Head of caudate nucleus (tissue), 42 donors: ENCODE results near the gene PFKFB1.

ENCODE experiments used
- DNase-seq, 42 donors: peaks; one replicate each; pipeline versions ENCODE4 v3.0.0 to v3.0.0-alpha.2; 2020 to 2021; ENCODE audit warnings: mixed read lengths in 7 of 42
- intact Hi-C: fragments of 100-400 bp; cut with DNase I; formaldehyde crosslinking; loops from one replicate; pipeline ENCODE4 v1.15.0; 2022

The PFKFB1 gene

DNA sequence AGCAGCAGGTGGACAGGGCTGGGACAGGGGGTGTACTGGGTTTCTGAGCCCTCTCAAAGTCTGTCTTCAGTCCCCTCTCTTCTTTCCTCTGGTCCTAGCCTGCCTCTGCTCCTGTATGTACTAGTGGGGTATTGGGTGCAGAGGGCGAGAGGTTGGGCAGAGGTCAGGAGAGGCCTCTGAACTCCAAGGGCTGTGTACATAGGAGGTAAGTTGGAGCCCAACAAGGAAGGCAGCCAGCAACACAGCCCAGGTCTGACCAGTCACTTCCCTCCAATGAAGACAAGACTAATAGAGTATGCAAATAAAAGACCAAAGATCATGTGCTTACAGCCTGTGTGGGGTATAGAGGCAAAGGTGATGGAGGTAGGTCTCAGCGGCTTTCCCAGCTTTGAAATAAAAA is at the start of gene PFKFB1:
TSS of gene PFKFB1 (minus strand) at position 90 of the 400 bp plus-strand sequence. CDS start 181 bp downstream, outside the sequence.
- intact Hi-C loops = no loop called here
- no peak for DNase-seq

DNA sequence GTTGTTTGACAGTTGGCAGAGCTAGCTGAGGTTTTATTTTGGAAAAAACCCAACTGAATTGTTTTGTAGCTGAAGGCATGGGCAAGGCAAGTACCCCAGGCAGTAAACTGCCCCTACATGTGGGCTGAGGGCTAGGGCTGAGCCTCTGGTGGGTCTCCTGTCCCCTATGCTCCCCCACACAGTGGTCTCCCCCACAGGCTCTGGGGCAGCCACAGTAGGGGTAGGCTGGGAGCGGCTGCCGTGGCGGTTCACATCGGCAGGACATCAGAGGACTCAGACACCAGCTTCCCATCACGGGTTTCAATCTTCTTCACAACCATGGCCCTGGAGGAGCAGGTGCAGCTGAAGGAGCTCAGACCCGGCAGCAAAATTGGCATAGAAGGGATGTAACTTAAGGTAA is 47.5 kb upstream of the PFKFB1 start:
- intact Hi-C loops = no loop called here
- no peak for DNase-seq

DNA sequence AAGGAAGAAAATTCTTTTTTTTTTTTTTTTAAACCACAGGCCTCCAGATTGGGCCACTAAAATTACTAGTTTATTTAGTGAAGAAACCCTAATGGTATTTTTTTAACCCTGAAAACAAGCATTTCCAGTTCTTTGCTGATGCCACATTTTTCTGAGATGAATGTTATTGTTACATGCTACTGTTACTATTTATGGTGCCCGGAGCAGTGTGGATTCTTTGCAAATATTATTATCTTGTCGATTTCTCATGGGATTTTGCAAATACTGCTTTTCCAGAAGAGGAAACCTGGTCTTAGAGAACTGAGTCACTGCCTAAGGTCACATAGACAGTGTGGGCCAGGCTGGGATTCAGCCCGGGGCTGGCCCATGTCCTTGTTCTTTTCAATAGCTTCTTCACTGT is 45.5 kb upstream of the PFKFB1 start:
- no peak for DNase-seq
- intact Hi-C loops = no loop called here

DNA sequence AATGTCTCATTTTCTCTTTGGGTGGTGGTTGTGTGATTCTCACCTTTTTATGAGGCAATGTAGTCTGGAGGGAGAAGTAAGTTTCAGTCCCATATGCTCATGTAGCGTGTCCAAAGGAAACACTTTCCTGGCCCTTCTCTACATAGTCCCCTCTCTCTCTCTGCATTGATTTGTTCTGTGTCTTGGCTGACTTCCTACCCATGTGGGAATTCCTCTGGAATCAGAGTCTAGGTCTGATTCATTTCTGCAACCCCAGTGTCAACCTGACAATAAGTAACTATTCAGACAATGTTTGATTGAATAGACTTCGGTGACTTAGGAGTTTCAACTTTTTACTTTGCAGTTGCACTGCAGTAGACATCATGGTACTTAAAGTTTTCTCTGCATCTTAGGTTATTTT is 39.4 kb upstream of the PFKFB1 start:
- DNase-seq = no peak
- intact Hi-C loops = no loop called here

DNA sequence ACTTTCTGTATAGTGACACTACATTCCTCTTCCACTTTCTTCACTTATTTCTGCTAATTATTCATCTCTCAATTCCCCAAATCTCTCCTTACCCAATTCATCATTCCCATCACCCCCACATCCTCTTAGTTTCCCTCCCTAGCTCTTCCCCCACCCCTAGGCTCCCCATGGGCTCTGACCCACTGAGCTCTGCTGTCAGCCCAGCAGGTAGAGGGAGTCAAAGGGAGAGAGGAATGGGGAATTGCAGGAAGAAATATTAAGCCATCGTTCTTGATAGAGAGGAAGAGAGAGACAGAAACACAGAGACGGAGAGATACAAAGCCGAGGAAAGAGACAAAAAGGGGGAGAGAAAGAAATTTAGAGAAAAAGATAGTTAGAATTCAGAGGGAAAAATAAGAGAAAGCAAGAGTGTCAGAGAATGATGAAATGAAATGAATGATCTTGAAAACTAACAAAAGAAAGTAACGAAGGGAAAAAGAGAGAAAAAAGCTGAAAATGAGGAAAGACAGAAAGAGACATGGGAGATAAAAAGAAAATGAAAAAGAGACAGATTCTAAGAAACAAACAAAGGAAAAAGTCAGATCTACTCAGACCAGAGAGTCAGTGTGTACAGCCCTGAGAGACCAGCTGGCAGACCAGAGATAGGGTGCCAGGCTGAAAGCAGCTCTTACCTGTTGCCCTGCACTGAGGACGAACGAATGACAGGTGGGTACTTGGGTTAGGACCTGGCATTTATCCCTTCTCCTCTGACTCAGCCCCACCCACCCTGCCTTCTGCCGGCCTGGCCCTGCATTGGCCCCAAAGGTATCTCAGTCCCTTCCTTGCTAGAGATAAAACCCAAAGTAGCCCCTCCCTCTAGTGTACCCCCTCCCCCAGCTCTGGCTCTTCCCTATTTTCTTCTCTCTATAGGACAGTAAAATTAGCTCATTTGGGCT is 36.5 kb upstream of the PFKFB1 start, which contains the start of gene ALAS2:
TSS of gene ALAS2 (minus strand) at position 707 of the 935 bp plus-strand sequence. CDS start 4,977 bp downstream, outside the sequence.
- intact Hi-C loops = no loop called here
- no peak for DNase-seq

DNA sequence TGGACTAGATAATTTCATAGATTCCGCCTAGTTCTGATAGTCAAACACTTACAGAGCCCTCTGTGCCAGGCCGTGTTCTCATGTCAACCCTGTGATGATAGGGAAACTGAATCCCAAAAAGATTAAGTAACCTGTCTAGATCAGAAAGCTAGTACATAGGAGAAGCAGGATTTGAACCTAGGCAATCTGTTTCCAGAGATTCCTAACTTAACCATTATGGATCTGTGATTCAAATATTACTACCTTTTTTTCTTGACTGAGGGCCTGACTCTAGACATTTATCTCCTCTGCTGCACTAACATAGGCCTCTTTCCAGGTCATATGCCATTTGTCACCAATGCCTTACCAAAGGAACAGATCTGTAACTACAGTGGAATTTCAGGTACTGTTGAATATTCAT is 35.3 kb upstream of the PFKFB1 start:
- DNase-seq = no peak
- intact Hi-C loops = no loop called here

DNA sequence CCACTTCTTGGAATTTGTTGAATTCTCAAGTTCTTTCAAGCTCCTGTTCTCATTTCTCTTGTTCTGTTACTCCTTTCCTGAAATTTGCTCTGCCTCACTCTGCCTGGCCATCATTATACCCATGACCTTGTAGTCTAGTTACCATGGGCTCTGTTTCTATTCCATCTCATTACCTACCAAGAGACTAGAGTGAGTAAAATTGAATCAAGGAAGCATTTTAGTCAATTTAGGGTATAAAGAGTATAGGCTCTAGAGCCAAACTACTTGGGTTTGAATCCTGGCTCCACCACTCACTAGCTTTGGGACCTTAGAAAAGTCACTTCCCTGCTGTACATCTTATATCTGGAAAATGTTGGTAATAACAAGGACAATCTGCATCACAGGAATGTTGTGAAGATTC is 34.6 kb upstream of the PFKFB1 start:
- intact Hi-C loops = no loop called here
- no peak for DNase-seq

DNA sequence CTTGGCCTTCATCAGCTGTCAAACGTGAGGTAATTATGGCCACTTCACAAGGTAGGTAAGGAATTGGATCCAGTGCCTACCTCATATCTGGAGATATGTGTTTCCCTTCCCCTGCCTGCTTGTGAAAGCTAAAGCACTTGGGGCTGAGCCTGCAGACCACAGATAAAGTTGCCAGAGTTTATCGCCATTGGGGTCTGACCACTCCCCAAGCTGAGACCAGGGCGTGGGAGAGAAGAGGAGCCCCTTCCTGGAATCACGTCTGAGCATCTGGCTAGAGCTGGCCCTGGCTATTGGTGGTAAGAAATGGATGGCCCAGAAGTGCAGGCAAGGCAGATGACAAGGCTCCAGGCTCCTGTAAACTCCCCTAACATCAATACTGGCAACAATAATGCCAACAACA is 34.1 kb upstream of the PFKFB1 start:
- DNase-seq = no peak
- intact Hi-C loops = no loop called here

DNA sequence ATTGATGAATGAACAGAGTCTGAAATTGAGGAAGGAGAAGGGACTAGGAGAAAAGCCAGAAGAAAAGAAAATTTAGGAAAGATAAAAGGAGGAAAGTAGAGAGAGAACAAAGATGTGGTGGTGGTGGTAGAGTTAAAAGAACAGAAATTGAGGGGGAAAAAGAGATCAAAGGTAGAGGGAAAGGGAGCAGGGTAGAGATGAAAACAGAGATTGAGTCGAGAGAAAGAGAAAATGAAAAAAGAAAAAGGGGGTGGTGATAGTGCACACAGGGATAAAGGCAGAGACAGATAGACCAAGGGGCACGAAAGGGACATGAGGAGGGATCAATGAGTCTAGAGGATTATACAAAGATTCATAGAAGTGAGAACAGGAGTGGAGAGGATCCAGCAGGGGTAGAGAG is 32.9 kb upstream of the PFKFB1 start:
- intact Hi-C loops = no loop called here
- DNase-seq = no peak

DNA sequence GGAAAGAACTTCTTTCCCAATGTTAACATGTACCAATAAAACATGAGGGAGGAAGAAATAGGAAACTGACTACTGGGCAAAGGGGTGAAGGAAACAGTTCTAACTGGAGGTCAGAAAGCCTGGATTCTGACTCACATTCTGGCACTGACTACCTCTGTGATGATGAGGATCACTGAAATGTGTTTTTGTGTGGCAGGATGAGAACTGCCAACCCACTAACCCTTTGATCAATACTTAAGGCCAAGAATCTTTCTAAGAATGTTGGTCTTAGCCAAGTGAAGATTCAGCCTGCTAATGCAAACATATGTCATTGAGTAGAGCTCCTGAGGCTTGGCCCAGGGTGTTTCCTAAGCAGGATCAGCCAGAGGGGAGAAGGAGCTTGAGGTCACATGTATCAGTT is 32.2 kb upstream of the PFKFB1 start:
- intact Hi-C loops = no loop called here
- DNase-seq = no peak

DNA sequence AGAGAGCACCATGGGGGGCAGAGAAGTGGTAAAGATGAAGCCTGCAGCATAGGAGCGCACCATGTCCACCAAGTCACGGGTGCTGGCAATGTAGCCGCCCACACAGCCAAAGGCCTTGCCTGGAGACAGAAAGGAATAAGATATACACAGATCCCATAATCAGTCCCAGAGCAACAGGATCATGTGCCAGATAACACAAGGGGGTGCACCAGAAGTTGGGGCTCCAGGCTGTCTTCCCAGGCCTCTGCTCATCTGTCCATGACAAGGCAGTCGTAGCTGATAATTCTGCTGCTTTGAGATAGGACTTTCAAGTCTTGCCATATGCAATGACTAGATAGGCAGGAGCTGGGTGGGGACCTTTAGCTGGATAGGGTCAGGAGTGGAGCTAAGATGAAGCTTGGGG is 20.9 kb upstream of the PFKFB1 start:
- intact Hi-C loops = no loop called here
- DNase-seq = no peak

DNA sequence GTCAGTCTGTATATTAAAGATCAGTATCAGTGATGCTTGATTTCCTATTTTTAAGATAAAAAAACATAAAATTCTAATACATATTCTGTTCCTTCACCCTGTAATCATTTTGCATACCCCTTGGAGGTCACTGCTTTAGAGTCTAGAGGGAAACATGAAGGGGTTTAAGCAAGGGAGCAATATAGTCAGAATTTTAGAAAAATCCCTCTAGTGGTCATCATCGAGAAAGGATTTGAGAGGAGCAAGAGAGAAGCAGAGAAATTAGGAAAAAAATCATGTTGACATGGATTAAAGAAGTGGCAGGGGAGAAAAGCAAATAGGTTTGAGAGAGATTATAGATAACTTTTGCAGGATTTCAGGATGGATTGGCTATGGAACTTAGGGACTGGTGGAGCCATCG is 17.3 kb upstream of the PFKFB1 start:
- intact Hi-C loops = no loop called here
- no peak for DNase-seq

DNA sequence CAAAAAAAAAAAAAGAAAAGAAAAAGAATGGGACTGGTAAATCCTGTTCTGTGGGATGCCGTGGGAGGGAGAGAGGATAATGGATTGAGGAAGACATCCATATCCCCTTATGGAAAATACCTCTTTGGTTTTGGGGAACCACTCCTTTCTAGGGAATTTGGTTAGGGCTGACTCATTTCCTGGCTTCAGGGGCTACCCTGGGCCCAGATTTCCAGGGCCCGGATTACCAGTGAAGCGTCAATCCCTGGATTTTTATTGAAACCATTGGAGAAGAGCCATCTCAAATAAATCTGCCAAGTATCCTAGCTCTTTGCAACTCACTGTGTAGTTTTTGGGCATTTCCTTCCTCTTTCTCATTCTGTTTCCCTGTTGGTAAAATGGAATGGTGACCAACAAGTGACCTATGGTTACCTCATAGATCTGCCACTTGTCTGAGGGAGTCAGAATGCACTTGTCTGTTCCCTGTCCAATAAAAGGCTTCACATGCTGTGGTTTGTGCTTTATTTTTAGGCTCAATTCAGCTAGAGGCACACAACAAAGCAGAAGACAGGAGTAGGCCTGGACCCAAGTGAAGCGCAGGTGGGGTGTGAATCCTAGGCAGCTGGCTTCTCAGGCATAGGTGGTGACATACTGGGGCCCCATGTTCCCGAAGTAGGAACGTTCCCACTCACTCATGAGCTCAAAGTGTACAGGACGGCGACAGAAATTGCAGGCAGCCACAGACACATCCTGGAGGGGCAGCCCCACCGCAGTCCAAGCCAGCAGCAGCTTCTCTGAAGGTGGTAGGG is 14.8 kb upstream of the PFKFB1 start:
- intact Hi-C loops = loop anchor here (10.0 kb wide), 1 partner anchor 474 kb away; the partner anchor contains the start of gene GNL3L
- peak in 1 of 42 donors; percentile 3 for DNase-seq

DNA sequence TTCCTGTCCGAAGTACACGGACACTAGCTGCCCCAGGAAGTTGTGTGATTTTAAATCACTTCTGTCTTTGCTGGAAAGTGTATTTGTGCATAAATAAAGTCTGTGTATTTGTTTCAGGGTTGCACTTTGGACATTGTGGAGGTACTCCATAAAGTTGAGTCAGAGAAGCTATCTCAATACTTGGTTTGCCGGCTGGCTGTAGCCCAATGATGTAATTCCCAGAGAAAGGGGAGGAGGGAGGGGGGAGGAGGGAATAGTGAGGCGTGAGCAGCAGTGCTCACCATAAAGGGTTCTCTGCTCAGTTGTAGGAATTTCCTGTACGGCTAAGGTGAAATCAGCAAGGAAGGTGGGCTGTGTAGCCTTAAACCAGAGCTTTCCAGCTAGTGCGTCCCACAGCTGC is 13.7 kb upstream of the PFKFB1 start:
- DNase-seq = no peak
- intact Hi-C loops = loop anchor here (10.0 kb wide), 1 partner anchor 473 kb away; the partner anchor contains the start of gene GNL3L

DNA sequence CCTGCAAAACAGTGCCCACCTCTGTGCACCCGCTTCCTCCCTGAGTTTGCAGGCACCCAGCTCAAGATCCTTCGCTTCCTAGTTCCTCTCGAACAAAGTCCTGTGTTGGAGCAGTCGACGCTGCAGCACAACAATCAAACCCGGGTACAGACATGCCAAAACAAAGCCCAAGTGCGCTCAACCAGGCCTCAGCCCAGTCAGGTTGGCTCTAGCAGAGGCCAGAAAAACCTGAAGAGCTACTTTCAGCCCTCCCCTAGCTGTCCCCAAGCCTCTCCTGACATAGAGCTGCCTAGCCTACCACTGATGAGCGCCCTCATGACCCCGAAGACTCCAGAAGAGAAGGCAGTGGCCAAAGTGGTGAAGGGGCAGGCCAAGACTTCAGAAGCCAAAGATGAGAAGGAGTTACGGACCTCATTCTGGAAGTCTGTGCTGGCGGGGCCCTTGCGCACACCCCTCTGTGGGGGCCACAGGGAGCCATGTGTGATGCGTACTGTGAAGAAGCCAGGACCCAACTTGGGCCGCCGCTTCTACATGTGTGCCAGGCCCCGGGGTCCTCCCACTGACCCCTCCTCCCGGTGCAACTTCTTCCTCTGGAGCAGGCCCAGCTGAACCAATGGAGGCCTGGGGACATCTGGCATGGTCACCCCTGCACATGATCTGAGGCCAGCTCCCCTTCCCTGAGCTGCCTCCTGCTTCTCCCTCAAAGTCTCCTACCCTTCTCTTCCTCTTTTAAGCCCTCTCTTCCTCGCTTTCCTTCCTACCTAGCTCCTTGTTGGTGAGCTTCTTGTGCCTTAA is 13.0 kb upstream of the PFKFB1 start:
- DNase-seq = peak in 1 of 42 donors; percentile 4
- intact Hi-C loops = loop anchor here (10.0 kb wide), 1 partner anchor 472 kb away; the partner anchor contains the start of gene GNL3L

DNA sequence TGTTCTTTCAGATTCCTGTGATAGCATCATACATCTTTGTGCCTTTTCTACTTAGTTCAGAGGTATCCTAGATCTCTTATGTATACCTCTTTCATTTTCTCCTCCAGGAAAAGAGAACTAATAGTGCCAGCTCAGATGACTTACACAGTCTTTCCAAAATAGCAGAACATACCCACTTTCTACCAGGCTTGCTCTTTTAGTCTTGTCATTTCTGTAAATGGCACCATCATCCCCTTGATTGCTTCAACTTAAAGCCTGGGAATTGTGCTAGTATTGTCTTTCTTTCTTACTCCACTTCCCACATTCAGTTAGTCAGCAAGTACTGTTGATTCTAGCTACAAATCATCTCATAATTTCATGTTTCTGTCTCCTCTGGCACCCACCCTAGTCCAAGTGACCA is 11.3 kb upstream of the PFKFB1 start:
- DNase-seq = no peak
- intact Hi-C loops = loop anchor here (10.0 kb wide), 1 partner anchor 470 kb away; the partner anchor contains the start of gene GNL3L

DNA sequence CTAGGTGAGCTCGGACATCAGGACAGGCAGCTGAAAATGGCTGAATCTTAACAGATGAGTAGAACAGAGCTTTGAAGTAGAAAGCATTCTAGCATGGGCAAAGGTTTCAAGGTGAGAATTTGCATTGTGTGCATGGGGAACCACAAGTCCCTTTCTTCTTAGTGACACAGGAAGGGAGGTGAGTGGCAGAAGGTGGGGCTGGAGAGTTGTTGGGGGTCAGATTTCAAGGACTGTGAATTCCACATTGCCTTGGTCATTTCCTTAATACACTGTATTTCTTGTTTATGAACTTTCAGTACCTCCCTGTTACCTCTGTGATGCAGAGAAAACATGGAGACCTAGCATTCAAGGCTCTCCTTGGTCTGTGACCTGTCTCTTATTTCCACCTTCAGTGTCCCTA is 10.2 kb upstream of the PFKFB1 start:
- intact Hi-C loops = loop anchor here (10.0 kb wide), 1 partner anchor 469 kb away; the partner anchor contains the start of gene GNL3L
- no peak for DNase-seq

DNA sequence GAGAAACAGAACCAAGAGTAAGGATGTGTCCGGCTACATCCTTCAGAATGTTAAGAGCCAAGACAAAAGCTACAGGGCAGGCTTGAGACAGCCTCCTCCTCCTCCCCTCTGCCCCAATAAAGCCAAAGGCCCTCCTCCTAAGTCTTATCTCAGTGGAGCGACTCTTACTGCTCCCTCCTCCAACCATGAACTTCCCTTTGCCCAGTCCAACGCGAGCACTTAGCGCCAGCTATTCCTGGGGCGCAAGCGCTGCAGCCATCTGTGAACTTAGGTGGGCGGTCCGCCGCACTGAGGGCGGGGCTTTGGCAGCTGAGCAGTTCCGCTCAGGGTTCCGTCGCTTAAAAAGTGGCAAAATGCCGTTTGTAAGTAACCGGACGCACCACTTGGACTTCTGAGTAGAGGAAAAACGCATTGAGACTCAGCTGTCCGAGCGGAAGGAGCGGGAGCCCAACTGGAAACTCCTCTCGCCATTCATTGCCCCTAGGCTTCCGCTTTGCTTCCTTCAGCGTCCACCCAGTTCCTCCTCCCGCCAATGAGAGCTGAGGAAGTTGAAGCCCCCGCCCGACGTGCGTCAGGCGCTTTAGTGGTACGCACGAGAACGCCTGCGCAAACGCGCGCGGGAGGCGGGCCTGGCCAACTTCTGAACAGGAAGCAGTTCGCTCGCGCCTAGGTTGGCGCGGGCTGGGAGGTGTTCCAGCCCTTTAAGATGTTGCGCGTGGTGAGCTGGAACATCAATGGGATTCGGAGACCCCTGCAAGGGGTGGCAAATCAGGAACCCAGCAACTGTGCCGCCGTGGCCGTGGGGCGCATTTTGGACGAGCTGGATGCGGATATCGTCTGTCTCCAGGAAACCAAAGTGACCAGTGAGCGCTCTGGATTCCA is 6.0 kb upstream of the PFKFB1 start, which contains the start of gene APEX2:
TSS of gene APEX2 (plus strand) at position 647 of the 882 bp plus-strand sequence. CDS start at position 707, 60 bp downstream.
- intact Hi-C loops = loop anchor here (10.0 kb wide), 1 partner anchor 465 kb away; the partner anchor contains the start of gene GNL3L
- peak; percentile 73 to 95 (median 90) for DNase-seq
